ENCODE measurements around the gene AMOT.

- TF ChIP-seq POLR2A (IDR thresholded peaks at IDR 0.05; ENCODE audit: low read length) (no peak), GATA1 (IDR thresholded peaks at IDR 0.05; ENCODE audit: low read depth, low read length) (no peak)
These were observed 775 bp downstream of the AMOT start for GRCh38 chrX:112839856-112840255.
